Esophagus muscularis mucosa (tissue), 4 donors: Measurements from ENCODE around the gene RAB3A. TPM values are rescaled to one million over a fixed set of nuclear protein-coding genes. Genes with fewer than 3 reads are reported as not detected.
A peak's percentile ranks its signal among the peaks of the same experiment; 100 is the strongest.

ENCODE experiments used
- DNase-seq: peaks from one replicate; pipeline ENCODE4 v3.0.0-alpha.2; 2017; ENCODE audit errors: extremely low spot score
- H3K27ac ChIP-seq, 4 donors: fragments of 200-600 bp; sonication (generic); replicated peaks in 1 of 4; 1 replicate in 3 of 4; 2 replicates in 1 of 4; pipeline ENCODE4 v1.5.1; 2016 to 2019; ENCODE audit warnings: mild to moderate bottlenecking in 1 of 4
- H3K27me3 ChIP-seq, 4 donors: fragments of 200-600 bp; sonication (generic); one replicate each; pipeline versions ENCODE4 v1.5.1 to v1.6.0; 2016 to 2019
- H3K36me3 ChIP-seq, 4 donors: fragments of 200-600 bp; sonication (generic); one replicate each; pipeline ENCODE4 v1.5.1; 2016 to 2019
- H3K4me1 ChIP-seq, 4 donors: fragments of 200-600 bp; sonication (generic); one replicate each; pipeline ENCODE4 v1.5.1; 2016 to 2019
- H3K4me3 ChIP-seq, 4 donors: fragments of 200-600 bp; sonication (generic); 1 replicate in 2 of 4; 2 replicates in 2 of 4; pipeline ENCODE4 v1.5.1; 2016 to 2019; ENCODE audit warnings: mild to moderate bottlenecking in 4 of 4, moderate library complexity in 1 of 4
- H3K9me3 ChIP-seq, 4 donors: fragments of 200-600 bp; sonication (generic); 1 replicate in 3 of 4; 2 replicates in 1 of 4; pipeline ENCODE4 v1.5.1; 2016 to 2019
- CTCF ChIP-seq, 3 experiments: fragments of 200-600 bp in 2 of 3; fragments of 450-650 bp in 1 of 3; sonication (generic) in 2 of 3; IDR thresholded peaks; one replicate each; pipeline ENCODE4 v1.5.1; 2017 to 2019; ENCODE audit warnings: antibody characterized with exemption in 3 of 3, mild to moderate bottlenecking in 2 of 3, moderate library complexity in 1 of 3
- EP300 ChIP-seq: sonication (generic); formaldehyde crosslinking; IDR thresholded peaks from one replicate; pipeline ENCODE4 v1.6.1; 2017; ENCODE audit warnings: antibody characterized with exemption
- POLR2A ChIP-seq: fragments of 450-650 bp; IDR thresholded peaks from one replicate; pipeline ENCODE4 v1.6.1; 2017; ENCODE audit warnings: antibody characterized with exemption, moderate library complexity, mild to moderate bottlenecking, low read depth
- POLR2AphosphoS5 ChIP-seq, 2 donors: sonication (generic); formaldehyde crosslinking; IDR thresholded peaks; one replicate each; pipeline ENCODE4 v1.6.1; 2017; ENCODE audit warnings: antibody characterized with exemption in 2 of 2
- WGBS: methylation state at CpG from one replicate; pipeline ENCODE4 v1.1.5; 2018; 5-methylcytosine and 5-hydroxymethylcytosine counted together
- intact Hi-C: fragments of 100-400 bp; cut with DNase I; formaldehyde crosslinking; loops from one replicate; pipeline ENCODE4 v1.15.1; 2023
- total RNA-seq, 4 donors: library from RNA; depleted of rRNA; stranded (reverse); fragments of >200 nt; gene quantifications; one replicate each; pipeline versions ENCODE4 v1.1.0 to v1.2.1, GENCODE V29; 2016

The RAB3A gene
- total RNA-seq, 4 donors from 2014 or later: 1.7 to 2.5 (median 1.9) TPM

GRCh38 chr19:18168673-18169381, 35.0 kb downstream of the RAB3A start:
- DNase-seq: no peak
- Histone ChIP-seq H3K4me3 (no peak overlapping the region), H3K9me3 (no peaks in the 10 kb centered on the region), H3K4me1 (peaks cover 8 to 17% (median 15%) of the 10 kb centered on the region in 4 donors), H3K27ac (no peak overlapping the region), H3K36me3 (peaks cover 32 to 63% (median 48%) of the 10 kb centered on the region in 4 donors), H3K27me3 (no peaks in the 10 kb centered on the region)
- 94% methylated on average over 33 of the region's 66 CpGs for WGBS
- intact Hi-C loops: loop anchor here (2.0 kb wide), 1 partner anchor 56 kb away; no protein-coding TSS in a partner anchor
- TF ChIP-seq POLR2AphosphoS5 (IDR thresholded peaks at IDR 0.05) (no peak), EP300 (no peak), CTCF (IDR thresholded peaks at IDR 0.05) (no peak), POLR2A (no peak)

DNA sequence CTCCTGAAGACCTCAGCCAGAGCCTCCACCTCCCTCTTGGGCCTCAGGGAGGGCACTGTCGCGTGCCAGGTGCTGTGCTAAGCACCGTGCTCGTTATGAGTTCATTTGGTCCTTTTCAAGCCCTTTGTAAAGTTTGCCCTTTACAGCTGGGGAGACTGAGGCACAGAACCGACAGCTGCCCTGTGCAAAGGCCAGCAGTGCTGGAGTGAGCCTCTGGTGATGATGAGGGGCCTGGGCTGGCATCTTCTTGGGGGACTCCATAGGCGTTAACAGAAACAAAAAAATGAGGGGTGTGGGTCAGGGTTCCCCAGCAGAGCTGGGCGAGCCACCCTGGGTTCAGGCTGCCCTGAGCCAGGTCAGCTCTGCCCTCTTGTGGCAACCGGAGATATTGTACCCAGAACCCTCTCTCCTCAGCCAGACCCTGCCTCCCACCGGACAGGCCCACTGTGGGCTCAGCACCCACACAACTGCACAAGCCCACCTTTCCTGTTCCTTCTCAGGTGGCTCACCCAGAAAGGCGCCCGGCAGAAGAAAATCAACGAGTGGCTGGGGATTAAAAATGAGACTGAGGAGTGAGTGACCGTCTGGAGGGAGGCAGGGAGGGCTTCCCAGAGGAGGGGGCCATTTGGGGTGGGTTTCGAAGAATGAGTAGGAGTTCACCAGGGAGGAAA, 35.7 kb downstream of the RAB3A start:
- no peaks in the 10 kb centered on the region for H3K27me3 ChIP-seq
- WGBS: 70% methylated on average over 14 of the region's 14 CpGs
- intact Hi-C loops: loop anchor here (2.0 kb wide), 1 partner anchor 55 kb away; no protein-coding TSS in a partner anchor
- no peak for DNase-seq
- peaks cover 2 to 10% (median 9%) of the 10 kb centered on the region in 4 donors for H3K4me1 ChIP-seq
- H3K9me3 ChIP-seq: no peaks in the 10 kb centered on the region
- H3K4me3 ChIP-seq: no peak overlapping the region
- no peak overlapping the region for H3K27ac ChIP-seq
- TF ChIP-seq POLR2AphosphoS5 (IDR thresholded peaks at IDR 0.05) (no peak), CTCF (IDR thresholded peaks at IDR 0.05) (peak; percentile 64 to 82 (median 77))
- peaks cover 39 to 70% (median 56%) of the 10 kb centered on the region in 4 donors for H3K36me3 ChIP-seq

DNA sequence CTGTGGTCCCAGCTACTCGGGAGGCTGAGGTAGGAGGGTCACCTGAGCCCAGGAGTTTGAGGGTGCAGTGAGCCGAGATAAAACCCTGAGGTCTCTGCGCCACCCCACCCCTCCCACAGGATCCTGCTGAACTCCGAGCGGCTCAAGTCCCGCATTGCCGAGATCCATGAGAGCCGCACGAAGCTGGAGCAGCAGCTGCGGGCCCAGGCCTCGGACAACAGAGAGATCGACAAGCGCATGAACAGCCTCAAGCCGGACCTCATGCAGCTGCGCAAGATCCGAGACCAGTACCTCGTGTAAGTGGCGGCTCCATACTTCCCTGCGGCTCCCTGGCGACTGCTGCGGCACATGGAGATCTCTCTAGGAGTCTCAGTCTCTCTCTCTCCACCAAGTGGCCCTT, 36.8 kb downstream of the RAB3A start:
- peaks cover 43 to 81% (median 67%) of the 10 kb centered on the region in 4 donors for H3K36me3 ChIP-seq
- no peaks in the 10 kb centered on the region for H3K9me3 ChIP-seq
- no peak overlapping the region for H3K27ac ChIP-seq
- peaks cover under 1 to 12% (median 6%) of the 10 kb centered on the region in 4 donors for H3K4me1 ChIP-seq
- intact Hi-C loops: no loop called here
- TF ChIP-seq POLR2AphosphoS5 (IDR thresholded peaks at IDR 0.05) (no peak), POLR2A (no peak), EP300 (no peak)
- DNase-seq: no peak
- WGBS: 89% methylated on average over 17 of the region's 21 CpGs
- no peak overlapping the region for H3K4me3 ChIP-seq
- H3K27me3 ChIP-seq: no peaks in the 10 kb centered on the region

DNA sequence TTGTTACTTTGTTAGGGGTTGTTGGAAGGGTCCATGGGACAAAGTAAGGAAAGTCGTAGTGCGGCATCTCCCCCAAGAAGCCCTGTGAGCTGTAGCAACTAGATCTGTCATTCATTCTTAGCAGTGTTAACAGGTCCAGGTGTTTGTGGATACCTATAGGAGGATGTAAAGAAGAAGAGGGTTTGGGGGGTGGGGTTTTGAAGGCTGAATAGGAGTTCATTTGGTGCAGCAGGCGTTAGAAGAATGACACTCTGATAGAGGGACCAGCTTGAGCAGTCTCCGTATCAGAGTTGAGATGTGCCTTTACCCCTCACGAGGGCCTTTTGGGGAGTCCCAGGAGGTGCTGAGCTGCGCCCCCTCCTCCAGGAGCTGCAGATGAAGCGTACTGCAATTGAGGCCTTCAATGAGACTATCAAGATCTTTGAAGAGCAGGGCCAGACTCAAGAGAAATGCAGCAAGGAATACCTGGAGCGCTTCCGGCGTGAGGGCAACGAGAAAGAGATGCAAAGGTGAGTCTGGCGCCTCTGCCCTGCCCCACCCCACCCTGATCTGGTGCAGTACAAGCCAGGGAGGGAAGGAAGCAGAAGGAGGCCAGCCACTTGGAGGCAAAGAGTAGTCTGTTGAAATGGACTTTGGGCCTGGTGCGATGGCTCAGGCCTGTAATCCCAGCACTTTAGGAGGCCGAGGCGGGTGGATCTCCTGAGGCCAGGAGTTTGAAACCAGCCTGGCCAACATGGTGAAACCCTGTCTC, 37.9 kb downstream of the RAB3A start:
- WGBS: 97% methylated on average over 11 of the region's 15 CpGs
- H3K27me3 ChIP-seq: no peaks in the 10 kb centered on the region
- H3K9me3 ChIP-seq: no peaks in the 10 kb centered on the region
- peaks cover 43 to 84% (median 69%) of the 10 kb centered on the region in 4 donors for H3K36me3 ChIP-seq
- no peak overlapping the region for H3K4me3 ChIP-seq
- TF ChIP-seq CTCF (IDR thresholded peaks at IDR 0.05): no peak
- TF ChIP-seq POLR2AphosphoS5 (IDR thresholded peaks at IDR 0.05): no peak
- no peak for TF ChIP-seq EP300
- TF ChIP-seq POLR2A: no peak
- H3K4me1 ChIP-seq: peaks cover 9 to 20% (median 12%) of the 10 kb centered on the region in 4 donors
- H3K27ac ChIP-seq: no peak overlapping the region
- intact Hi-C loops: no loop called here
- no peak for DNase-seq

DNA sequence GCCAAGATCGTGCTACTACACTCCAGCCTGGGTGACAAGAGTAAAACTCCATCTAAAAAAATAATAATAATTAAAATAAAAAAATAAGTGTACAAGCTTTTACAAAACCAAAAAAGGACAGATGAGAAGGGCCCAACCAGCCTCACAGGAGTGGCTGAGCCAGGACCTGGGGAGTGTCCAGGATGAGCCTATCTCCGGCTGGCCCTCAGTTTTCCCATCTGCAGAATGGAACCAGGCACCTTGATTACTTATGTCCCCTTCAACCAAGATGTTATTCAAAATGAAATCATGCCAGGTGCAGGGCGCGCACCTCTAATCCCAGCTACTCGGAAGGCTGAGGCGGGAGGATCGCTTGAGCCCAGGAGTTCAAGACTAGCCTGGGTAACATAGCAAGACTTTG, 39.8 kb downstream of the RAB3A start:
- 93% methylated on average over 7 of the region's 7 CpGs for whole genome bisulfite sequencing
- intact Hi-C loops: no loop called here
- H3K36me3 ChIP-seq: peaks cover 38 to 74% (median 60%) of the 10 kb centered on the region in 4 donors
- no peaks in the 10 kb centered on the region for H3K27me3 ChIP-seq
- H3K4me3 ChIP-seq: no peak overlapping the region
- H3K27ac ChIP-seq: no peak overlapping the region
- no peaks in the 10 kb centered on the region for H3K9me3 ChIP-seq
- peaks cover 15 to 28% (median 19%) of the 10 kb centered on the region in 4 donors for H3K4me1 ChIP-seq
- no peak for TF ChIP-seq POLR2A
- TF ChIP-seq EP300: no peak
- no peak for TF ChIP-seq CTCF (IDR thresholded peaks at IDR 0.05)
- TF ChIP-seq POLR2AphosphoS5 (IDR thresholded peaks at IDR 0.05): no peak
- no peak for DNase-seq
